ENCODE data around the gene BICRAL.

Gene BICRAL

DNA sequence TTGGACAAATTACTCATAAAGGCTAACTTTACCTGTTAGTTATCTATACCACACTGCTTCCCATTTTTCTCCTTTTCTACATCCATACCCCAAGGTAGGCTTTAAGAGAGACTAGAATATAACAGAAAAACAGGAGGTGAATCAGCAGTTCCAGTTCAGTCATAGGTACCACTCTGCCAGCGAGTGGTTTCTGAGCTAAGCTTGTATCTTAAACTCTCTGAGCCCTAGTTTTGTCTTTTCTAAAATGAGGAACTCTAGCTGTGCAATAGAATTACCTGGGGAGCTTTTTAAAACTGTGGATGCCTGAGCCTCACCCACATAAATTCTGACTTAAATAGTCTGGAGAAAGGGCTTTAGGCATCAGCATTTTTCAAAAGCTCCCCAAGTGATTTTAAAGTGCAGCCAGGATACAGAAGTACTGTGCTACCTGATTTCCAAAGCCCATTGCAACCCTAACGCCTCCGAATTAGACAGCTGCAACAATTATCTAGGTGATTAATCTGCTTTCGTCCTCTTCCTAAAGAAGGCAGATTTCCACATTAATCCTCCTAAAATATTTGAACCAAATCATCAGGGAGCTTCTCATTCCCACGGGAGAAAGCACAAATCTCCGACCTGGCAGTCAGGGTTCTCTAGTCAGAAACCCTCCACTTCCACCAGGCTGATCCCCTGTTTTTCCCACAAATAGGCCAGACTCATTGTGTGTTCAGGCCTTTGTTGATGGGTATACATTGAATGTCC, 60.2 kb downstream of the BICRAL start:
- in situ Hi-C loops (cut with HindIII; ENCODE audit: low sequenced_read_pairs) = no loop called here
- TF ChIP-seq, protein P1, sequence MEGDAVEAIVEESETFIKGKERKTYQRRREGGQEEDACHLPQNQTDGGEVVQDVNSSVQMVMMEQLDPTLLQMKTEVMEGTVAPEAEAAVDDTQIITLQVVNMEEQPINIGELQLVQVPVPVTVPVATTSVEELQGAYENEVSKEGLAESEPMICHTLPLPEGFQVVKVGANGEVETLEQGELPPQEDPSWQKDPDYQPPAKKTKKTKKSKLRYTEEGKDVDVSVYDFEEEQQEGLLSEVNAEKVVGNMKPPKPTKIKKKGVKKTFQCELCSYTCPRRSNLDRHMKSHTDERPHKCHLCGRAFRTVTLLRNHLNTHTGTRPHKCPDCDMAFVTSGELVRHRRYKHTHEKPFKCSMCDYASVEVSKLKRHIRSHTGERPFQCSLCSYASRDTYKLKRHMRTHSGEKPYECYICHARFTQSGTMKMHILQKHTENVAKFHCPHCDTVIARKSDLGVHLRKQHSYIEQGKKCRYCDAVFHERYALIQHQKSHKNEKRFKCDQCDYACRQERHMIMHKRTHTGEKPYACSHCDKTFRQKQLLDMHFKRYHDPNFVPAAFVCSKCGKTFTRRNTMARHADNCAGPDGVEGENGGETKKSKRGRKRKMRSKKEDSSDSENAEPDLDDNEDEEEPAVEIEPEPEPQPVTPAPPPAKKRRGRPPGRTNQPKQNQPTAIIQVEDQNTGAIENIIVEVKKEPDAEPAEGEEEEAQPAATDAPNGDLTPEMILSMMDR (IDR thresholded peaks at IDR 0.05; ENCODE audit: low read depth, low read length) = no peak
- no peak overlapping the region for H3K4me3 ChIP-seq (ENCODE audit: low read depth, low read length)
- no peak for DNase-seq (ENCODE audit: low read depth, low spot score)

DNA sequence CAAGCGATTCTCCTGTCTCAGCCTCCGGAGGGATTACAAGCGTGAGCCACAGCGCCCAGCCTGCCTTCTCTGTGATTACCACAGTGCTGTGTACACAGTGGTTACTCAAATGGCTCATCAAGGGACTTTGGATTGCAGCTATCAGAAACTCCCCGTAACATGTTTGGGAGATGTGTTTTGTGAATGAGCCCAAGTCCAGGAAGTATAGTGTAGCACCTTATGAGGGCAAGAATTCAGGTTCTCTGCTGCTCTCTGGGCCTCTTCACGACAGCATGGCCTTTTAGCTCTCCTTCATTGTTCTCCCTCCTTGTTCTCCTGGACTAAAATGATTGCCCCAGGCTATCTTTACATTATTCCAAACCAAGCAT, 63.5 kb downstream of the BICRAL start:
- TF ChIP-seq, protein P1 (IDR thresholded peaks at IDR 0.05; ENCODE audit: low read depth, low read length) = no peak
- DNase-seq (ENCODE audit: low read depth, low spot score) = no peak
- no peak overlapping the region for H3K4me3 ChIP-seq (ENCODE audit: low read depth, low read length)
- in situ Hi-C loops (cut with HindIII; ENCODE audit: low sequenced_read_pairs) = no loop called here

DNA sequence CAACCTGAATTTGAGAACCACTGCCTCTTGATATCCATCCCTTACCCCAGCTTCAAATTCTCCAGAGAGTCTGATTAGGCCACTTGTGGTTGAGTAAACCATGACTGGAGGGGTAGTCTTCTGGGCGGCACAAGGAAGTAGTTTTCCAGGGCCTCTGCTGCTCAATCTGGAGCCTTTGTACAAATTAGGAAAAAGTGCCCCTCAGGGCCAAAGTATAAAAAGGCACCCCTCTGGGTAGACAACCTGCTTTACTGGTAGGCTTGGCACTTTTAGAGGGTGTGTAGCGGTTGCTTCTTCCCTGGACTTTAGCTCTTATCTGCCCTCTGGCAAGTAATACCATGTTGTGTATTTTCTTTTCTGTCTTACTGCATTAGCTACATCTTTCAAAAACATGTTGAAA, 64.7 kb downstream of the BICRAL start:
- no peak overlapping the region for H3K4me3 ChIP-seq (ENCODE audit: low read depth, low read length)
- TF ChIP-seq, protein P1 (IDR thresholded peaks at IDR 0.05; ENCODE audit: low read depth, low read length) = no peak
- no peak for DNase-seq (ENCODE audit: low read depth, low spot score)
- in situ Hi-C loops (cut with HindIII; ENCODE audit: low sequenced_read_pairs) = no loop called here

DNA sequence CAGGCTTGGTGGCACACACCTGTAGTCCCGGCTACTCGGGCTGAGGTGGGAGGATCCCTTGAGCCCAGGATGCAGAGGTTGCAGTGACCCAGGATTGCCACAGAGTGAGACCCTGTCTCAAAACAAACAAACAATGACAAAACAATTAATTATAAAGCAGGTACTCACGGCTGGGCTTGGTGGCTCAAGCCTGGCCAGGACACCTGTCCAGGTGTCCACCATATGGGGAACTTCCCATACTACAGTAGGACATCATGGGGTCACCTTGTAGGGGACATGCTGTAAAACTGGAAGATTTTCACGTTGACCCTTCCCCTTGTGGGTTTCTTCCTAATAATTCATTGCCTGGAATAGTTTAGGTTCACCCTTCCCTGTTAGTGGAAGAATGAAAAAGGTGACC, 66.8 kb downstream of the BICRAL start:
- no peak for DNase-seq (ENCODE audit: low read depth, low spot score)
- no peak overlapping the region for H3K4me3 ChIP-seq (ENCODE audit: low read depth, low read length)
- TF ChIP-seq, protein P1 (IDR thresholded peaks at IDR 0.05; ENCODE audit: low read depth, low read length) = no peak
- in situ Hi-C loops (cut with HindIII; ENCODE audit: low sequenced_read_pairs) = no loop called here

DNA sequence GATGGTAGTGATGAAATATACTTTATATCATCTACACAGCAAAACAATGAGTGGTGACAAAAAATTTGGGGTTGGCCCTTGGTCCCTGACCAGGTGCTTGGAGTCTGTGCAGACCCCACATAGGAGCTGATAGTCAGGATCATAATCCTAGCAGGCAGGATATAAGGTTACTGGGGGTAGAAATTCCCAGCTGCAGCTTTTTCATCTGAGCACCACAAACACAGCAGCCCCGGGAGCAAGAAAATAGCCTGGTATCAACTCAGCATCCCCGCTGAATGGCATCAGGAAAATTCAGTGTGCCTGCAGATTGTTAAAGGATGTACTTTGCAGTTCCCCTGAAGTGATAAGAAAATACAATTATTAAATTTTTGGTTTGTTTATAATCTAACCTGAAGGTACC, 69.7 kb downstream of the BICRAL start:
- DNase-seq (ENCODE audit: low read depth, low spot score) = no peak
- in situ Hi-C loops (cut with HindIII; ENCODE audit: low sequenced_read_pairs) = no loop called here
- TF ChIP-seq, protein P1 (IDR thresholded peaks at IDR 0.05; ENCODE audit: low read depth, low read length) = no peak
- H3K4me3 ChIP-seq (ENCODE audit: low read depth, low read length) = no peak overlapping the region

DNA sequence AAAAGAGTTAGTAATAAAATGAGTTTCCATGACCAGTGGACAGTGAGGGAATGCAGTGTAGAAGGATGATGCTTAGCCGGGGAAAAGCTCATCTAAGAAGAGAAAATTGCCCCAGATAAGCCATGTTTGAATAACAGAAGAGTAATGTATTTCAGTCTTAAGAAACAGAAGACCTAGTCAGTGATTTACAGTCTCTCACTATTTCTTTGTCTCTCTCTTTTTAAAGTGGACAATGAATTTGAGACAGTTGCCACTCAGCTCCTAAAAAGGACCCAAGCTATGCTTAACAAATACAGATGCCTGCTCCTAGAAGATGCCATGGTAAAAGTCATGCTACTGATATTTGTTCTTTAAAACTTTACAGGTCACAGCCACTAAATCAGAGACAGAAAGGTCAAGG, 78.2 kb downstream of the BICRAL start:
- DNase-seq (ENCODE audit: low read depth, low spot score) = no peak
- no peak overlapping the region for H3K4me3 ChIP-seq (ENCODE audit: low read depth, low read length)
- in situ Hi-C loops (cut with HindIII; ENCODE audit: low sequenced_read_pairs) = no loop called here
- TF ChIP-seq, protein P1 (IDR thresholded peaks at IDR 0.05; ENCODE audit: low read depth, low read length) = no peak

Data from astrocyte of the spinal cord (primary cell).